Measurements from ENCODE around the gene ARL13A. TPM values are rescaled to one million over a fixed set of nuclear protein-coding genes. Genes with fewer than 3 reads are reported as not detected.
A peak's percentile ranks its signal among the peaks of the same experiment; 100 is the strongest.

The ARL13A gene
- total and polyA plus RNA-seq, 2 donors (not counting 1 experiment from before 2014, with no cell fraction given) = not detected

GRCh38 chrX:100964362-100964761 is 5.1 kb upstream of the ARL13A start:
- no peak overlapping the region for H3K4me2 ChIP-seq (ENCODE audit: extremely low read depth, insufficient read depth, low read length)
- TF ChIP-seq EZH2 (IDR thresholded peaks at IDR 0.05; ENCODE audit: low read length, missing control alignments) (no peak), CTCF (conservative IDR thresholded peaks at IDR 0.05 in 1 of 2, IDR thresholded peaks at IDR 0.05 in 1 of 2; ENCODE audit: low read depth in 1 of 2, low read length in 2 of 2) (no peak)
- H4K20me1 ChIP-seq (ENCODE audit: control insufficient read depth, extremely low read depth, insufficient read depth, low read length) = no peaks in the 10 kb centered on the region
- H3K79me2 ChIP-seq (ENCODE audit: control insufficient read depth, insufficient read depth, low read length) = no peaks in the 10 kb centered on the region
- H3K27ac ChIP-seq (ENCODE audit: insufficient read depth, low read length) = no peak overlapping the region
- DNase-seq (ENCODE audit: low read depth in 2 of 2) = no peak
- no peak overlapping the region for H3K4me3 ChIP-seq (replicated peaks in 1 of 4; ENCODE audit: control extremely low read depth in 1 of 4, insufficient read depth in 1 of 4, low read depth in 3 of 4, low read length in 4 of 4)
- H2AFZ ChIP-seq (ENCODE audit: low read length) = no peak overlapping the region
- H3K27me3 ChIP-seq (ENCODE audit: control insufficient read depth, insufficient read depth, low read length) = no peaks in the 10 kb centered on the region
- no peaks in the 10 kb centered on the region for H3K4me1 ChIP-seq (ENCODE audit: control insufficient read depth, extremely low read depth, insufficient read depth, low read length)
- H3K9ac ChIP-seq (ENCODE audit: insufficient read depth, low read length) = no peak overlapping the region
- H3K36me3 ChIP-seq (ENCODE audit: control insufficient read depth, insufficient read depth, low read length) = no peaks in the 10 kb centered on the region
- H3K9me3 ChIP-seq (ENCODE audit: control insufficient read depth, insufficient read depth, low read depth, low read length) = no peaks in the 10 kb centered on the region

GRCh38 chrX:100969936-100970335 is 428 bp downstream of the ARL13A start:
- H3K79me2 ChIP-seq (ENCODE audit: control insufficient read depth, insufficient read depth, low read length) = no peaks in the 10 kb centered on the region
- H3K9me3 ChIP-seq (ENCODE audit: control insufficient read depth, insufficient read depth, low read depth, low read length) = no peaks in the 10 kb centered on the region
- H3K27me3 ChIP-seq (ENCODE audit: control insufficient read depth, insufficient read depth, low read length) = no peaks in the 10 kb centered on the region
- no peaks in the 10 kb centered on the region for H3K36me3 ChIP-seq (ENCODE audit: control insufficient read depth, insufficient read depth, low read length)
- no peak for DNase-seq (ENCODE audit: low read depth in 2 of 2)
- no peaks in the 10 kb centered on the region for H3K4me1 ChIP-seq (ENCODE audit: control insufficient read depth, extremely low read depth, insufficient read depth, low read length)
- H4K20me1 ChIP-seq (ENCODE audit: control insufficient read depth, extremely low read depth, insufficient read depth, low read length) = no peaks in the 10 kb centered on the region
- no peak overlapping the region for H3K27ac ChIP-seq (ENCODE audit: insufficient read depth, low read length)
- H3K9ac ChIP-seq (ENCODE audit: insufficient read depth, low read length) = no peak overlapping the region
- no peak overlapping the region for H3K4me2 ChIP-seq (ENCODE audit: extremely low read depth, insufficient read depth, low read length)
- H2AFZ ChIP-seq (ENCODE audit: low read length) = no peak overlapping the region
- TF ChIP-seq CTCF (conservative IDR thresholded peaks at IDR 0.05 in 1 of 2, IDR thresholded peaks at IDR 0.05 in 1 of 2; ENCODE audit: low read depth in 1 of 2, low read length in 2 of 2) = no peak
- no peak for TF ChIP-seq EZH2 (IDR thresholded peaks at IDR 0.05; ENCODE audit: low read length, missing control alignments)
- no peak overlapping the region for H3K4me3 ChIP-seq (replicated peaks in 1 of 4; ENCODE audit: control extremely low read depth in 1 of 4, insufficient read depth in 1 of 4, low read depth in 3 of 4, low read length in 4 of 4)

- no peak overlapping the region for H3K4me3 ChIP-seq (replicated peaks in 1 of 4; ENCODE audit: control extremely low read depth in 1 of 4, insufficient read depth in 1 of 4, low read depth in 3 of 4, low read length in 4 of 4)
- H2AFZ ChIP-seq (ENCODE audit: low read length) = no peak overlapping the region
- no peak overlapping the region for H3K27ac ChIP-seq (ENCODE audit: insufficient read depth, low read length)
- no peak overlapping the region for H3K9ac ChIP-seq (ENCODE audit: insufficient read depth, low read length)
- H3K36me3 ChIP-seq (ENCODE audit: control insufficient read depth, insufficient read depth, low read length) = no peaks in the 10 kb centered on the region
- H3K79me2 ChIP-seq (ENCODE audit: control insufficient read depth, insufficient read depth, low read length) = no peaks in the 10 kb centered on the region
- no peaks in the 10 kb centered on the region for H4K20me1 ChIP-seq (ENCODE audit: control insufficient read depth, extremely low read depth, insufficient read depth, low read length)
- no peaks in the 10 kb centered on the region for H3K9me3 ChIP-seq (ENCODE audit: control insufficient read depth, insufficient read depth, low read depth, low read length)
- no peak overlapping the region for H3K4me2 ChIP-seq (ENCODE audit: extremely low read depth, insufficient read depth, low read length)
- H3K4me1 ChIP-seq (ENCODE audit: control insufficient read depth, extremely low read depth, insufficient read depth, low read length) = no peaks in the 10 kb centered on the region
- peak; percentile 27 to 66 for DNase-seq (ENCODE audit: low read depth in 2 of 2)
- TF ChIP-seq CTCF (conservative IDR thresholded peaks at IDR 0.05 in 1 of 2, IDR thresholded peaks at IDR 0.05 in 1 of 2; ENCODE audit: low read depth in 1 of 2, low read length in 2 of 2) = no peak
- no peaks in the 10 kb centered on the region for H3K27me3 ChIP-seq (ENCODE audit: control insufficient read depth, insufficient read depth, low read length)
These were observed 3.9 kb downstream of the ARL13A start for GRCh38 chrX:100973411-100973810.
